GM12891 (cell line): Measurements from ENCODE around the gene GMPS.
"Not testable (repeated sequence)": the region's sequence is repeated elsewhere in the genome, so short reads cannot be mapped to it uniquely, and the experiment has no call there.

Source experiments
- DNase-seq: peaks from one replicate; pipeline ENCODE4 v3.0.0; 2011; ENCODE audit warnings: low spot score; ENCODE audit not compliant: insufficient read length
- FAIRE-seq: peaks from 2 replicates; lab custom pipeline; 2011; peaks lifted over from hg19 to GRCh38; lab: Jason Lieb, UNC
- PAX5 ChIP-seq: IDR thresholded peaks from 2 replicates; pipeline ENCODE4 v1.6.1; 2011; ENCODE audit warnings: low read length, moderate library complexity, mild to moderate bottlenecking; ENCODE audit not compliant: insufficient read depth, severe bottlenecking
- POLR2A ChIP-seq: IDR thresholded peaks from 2 replicates; pipeline ENCODE4 v1.6.1; 2011; ENCODE audit warnings: low read depth, low read length, control low read depth
- POLR2AphosphoS5 ChIP-seq: IDR thresholded peaks from 2 replicates; pipeline ENCODE4 v1.6.1; 2011; ENCODE audit warnings: low read depth, low read length, control low read depth
- POU2F2 ChIP-seq: IDR thresholded peaks from 2 replicates; pipeline ENCODE4 v1.6.1; 2011; ENCODE audit warnings: low read depth, mild to moderate bottlenecking, control low read depth, low read length, moderate library complexity
- SPI1 ChIP-seq: IDR thresholded peaks from 2 replicates; pipeline ENCODE4 v1.6.1; 2011; ENCODE audit warnings: low read depth, low read length, control low read depth
- TAF1 ChIP-seq: IDR thresholded peaks from 2 replicates; pipeline ENCODE4 v1.6.1; 2011; ENCODE audit warnings: low read depth, low read length, control low read depth

Gene GMPS

DNA sequence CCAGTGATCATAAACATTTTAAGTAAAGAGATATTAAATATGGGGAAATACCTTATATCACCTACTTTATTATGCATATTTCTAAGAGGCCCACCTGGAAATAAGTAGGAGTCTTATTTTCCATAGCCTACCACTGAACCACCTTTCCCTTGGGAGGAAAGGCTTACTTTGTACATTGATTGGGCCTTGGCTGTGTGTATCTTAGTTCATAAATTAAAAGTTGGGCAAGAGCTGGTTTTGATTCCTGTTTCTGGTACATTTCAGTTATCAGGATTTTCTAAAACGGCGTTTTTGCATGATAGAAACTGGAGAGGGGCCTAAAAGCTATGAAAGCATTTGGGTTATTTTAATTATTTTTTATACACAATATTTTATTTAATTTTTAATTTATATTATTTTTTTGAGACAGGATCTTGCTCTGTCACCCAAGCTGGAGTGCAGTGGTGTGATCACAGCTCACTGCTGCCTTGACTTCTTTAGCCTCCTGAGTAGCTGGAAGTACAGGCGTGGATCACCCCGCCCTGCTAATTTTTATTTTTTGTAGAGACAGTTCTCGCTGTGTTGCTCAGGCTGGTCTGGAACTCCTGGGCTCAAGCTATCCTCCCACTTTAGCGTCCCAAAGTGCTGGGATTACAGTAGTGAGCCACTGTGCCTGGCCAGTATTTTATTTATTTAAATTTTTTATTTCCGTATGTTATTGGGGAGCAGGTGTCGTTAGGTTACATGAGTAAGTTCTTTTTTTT lies 2.6 kb downstream of the GMPS start:
- DNase-seq: no peak
- TF ChIP-seq POU2F2 (no peak), PAX5 (no peak), TAF1 (no peak), SPI1 (no peak), POLR2AphosphoS5 (no peak), POLR2A (no peak)
- no peak for FAIRE-seq

DNA sequence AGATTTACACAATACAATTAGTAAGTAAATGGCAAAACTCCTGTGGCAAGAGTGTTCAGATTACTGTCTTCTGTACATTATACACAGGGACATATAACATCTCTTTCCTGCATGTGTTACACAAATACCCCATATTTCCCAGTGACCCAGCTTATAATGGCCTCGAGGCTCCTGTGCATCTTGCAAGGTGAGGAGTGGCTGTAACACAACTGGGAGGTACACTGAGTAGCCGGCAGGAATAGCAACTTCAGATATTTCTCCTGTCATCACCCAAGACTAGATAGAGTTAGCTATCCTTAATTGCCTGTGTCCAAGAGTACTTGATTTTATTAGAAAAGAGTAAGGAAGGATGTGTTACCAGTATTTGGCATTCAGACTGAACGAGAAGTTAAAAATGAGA lies 5.6 kb downstream of the GMPS start:
- DNase-seq (no peak), FAIRE-seq (no peak)
- TF ChIP-seq TAF1 (no peak), POLR2A (no peak), PAX5 (no peak), POLR2AphosphoS5 (no peak), POU2F2 (no peak), SPI1 (no peak)

DNA sequence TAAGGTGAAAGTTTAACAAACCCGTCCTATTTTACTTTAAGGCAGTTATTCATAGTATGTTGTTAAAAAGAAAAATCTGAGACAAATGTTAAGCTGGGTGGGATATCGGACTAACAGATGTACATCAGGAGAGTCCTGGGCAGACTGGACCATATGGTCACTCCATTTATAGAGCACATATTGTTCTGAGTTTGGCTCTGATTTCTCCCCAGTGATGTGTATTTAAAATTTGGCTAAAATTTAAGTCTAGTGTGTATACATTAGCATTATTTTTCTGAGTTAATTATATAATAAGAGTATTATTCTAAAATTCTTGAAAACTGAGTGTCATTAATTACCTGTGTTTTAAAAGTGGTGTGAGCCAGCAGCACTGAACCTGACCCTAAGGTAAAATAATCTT lies 6.1 kb downstream of the GMPS start:
- FAIRE-seq (no peak), DNase-seq (no peak)
- no peak for TF ChIP-seq POU2F2
- no peak for TF ChIP-seq POLR2A
- no peak for TF ChIP-seq POLR2AphosphoS5
- TF ChIP-seq TAF1: no peak
- no peak for TF ChIP-seq PAX5
- no peak for TF ChIP-seq SPI1

DNA sequence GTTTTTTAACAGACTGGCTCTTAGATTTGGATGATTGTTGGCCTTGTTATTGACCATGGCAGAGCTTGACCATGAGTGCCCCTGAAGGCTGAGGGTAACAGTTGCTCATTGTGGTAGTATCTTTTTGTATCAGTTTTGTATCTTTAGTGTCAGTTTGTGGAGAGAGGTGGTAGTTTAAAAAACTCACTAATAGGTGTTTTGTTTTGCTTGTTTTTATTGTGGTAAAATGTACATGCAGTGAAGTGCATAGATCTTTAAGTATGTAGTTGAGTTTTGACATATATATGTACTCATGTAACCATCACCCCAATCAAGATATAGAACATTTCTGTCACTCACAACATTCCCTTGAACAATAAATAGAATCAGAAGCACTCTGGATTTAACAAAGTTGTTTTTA lies 9.8 kb downstream of the GMPS start:
- no peak for TF ChIP-seq POU2F2
- no peak for TF ChIP-seq PAX5
- TF ChIP-seq POLR2AphosphoS5: no peak
- TF ChIP-seq TAF1: no peak
- no peak for TF ChIP-seq POLR2A
- no peak for TF ChIP-seq SPI1
- DNase-seq (no peak), FAIRE-seq (no peak)

DNA sequence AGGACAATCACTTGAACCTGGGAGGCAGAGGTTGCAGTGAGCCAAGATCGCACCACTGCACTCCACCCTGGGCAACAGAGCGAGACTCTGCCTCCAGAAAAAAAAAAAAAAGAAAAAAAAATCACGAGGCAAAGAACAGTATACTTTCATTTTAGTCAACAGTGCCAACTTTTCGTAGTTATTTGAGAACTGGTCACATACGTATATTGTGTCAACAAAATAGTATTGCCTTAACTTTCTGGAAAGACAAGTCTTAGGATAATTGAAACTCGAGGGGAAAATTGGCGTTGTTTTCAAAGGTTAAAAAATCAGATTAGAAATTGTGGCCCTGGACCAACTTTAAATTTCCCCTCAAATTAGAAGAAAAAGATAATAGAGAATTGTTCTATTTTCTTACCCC lies 13.8 kb downstream of the GMPS start:
- TF ChIP-seq POLR2AphosphoS5 (no peak), POLR2A (no peak), POU2F2 (no peak), TAF1 (no peak), SPI1 (no peak), PAX5 (no peak)
- DNase-seq (no peak), FAIRE-seq (no peak)

DNA sequence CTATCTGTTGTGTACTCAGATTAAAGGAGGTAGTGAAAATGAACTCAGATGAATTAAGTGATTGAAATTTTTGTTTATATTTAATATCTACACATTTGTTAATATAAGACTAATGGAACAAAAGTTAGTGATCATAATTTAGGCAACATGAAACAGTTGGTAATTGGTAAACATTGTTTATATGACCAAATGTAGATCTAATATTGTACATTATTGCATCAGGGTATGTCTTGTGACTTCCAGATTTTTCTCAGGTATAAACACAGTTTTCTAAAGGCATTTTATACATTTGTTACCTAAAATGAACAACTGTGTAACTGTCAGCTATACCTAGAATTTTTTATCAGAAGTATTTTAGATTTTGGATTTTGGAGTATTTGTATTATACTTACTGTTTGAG lies 14.8 kb downstream of the GMPS start:
- no peak for FAIRE-seq
- no peak for DNase-seq

DNA sequence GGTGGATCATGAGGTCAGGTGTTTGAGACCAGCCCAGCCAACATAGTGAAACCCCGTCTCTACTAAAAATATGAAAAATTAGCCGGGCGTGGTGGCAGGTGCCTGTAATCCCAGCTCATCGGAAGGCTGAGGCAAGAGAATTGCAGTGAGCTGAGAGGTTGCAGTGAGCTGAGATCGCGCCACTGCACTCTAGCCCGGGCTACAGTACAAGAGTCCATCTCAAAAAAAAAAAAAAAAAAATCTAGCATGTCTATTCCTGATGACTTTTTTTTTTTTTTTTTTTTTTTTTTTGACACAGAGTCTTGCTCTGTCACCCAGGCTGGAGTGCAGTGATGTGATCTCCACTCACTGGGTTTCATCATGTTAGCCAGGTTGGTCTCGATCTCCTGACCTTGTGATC lies 15.9 kb downstream of the GMPS start:
- DNase-seq, FAIRE-seq: not testable (repeated sequence)

More for the DNA sequence above, 14.8 kb downstream of the GMPS start:
- TF ChIP-seq PAX5: no peak
- no peak for TF ChIP-seq TAF1
- TF ChIP-seq POU2F2: no peak
- TF ChIP-seq POLR2AphosphoS5: no peak
- TF ChIP-seq POLR2A: no peak
- TF ChIP-seq SPI1: no peak

DNA sequence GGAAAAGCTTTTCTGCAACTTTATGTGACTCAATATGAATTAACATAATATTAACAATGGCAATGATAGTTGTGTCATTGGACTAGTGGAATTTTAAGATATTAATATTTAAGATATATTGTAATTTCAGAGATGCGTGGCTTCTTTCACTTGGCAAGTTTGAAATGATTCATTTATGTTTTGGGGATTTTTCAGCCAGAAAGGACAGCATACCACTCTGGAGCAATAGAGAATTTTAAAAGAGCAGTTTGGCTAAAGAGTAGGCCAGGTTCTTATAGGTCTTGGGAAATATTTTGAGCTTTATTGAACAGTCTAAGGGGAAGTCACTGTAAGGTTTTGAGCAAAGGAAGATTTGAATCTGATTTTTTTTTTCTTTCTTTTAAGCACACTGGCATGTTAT lies 16.5 kb downstream of the GMPS start:
- TF ChIP-seq TAF1: no peak
- no peak for TF ChIP-seq POU2F2
- FAIRE-seq: no peak
- DNase-seq: no peak

DNA sequence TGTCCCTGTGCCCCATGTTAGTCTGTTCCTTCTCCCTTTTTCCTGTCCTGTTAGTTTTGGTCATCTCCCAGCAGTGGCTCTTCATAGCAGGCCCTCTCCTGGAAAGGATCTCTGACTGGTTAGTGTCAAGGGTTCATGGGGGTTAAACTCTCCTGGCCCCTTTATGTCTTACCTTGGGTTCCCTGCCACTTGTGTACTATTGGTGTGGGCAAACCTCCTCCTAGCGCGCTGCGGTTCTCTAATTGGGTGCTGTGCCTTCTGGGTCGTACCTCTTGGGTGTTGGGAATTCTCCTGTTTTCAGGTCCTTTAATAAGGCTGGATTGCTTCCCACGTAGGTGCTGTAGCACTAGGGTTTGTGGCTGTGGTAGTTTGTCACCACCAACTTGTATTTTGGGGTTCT lies 18.8 kb downstream of the GMPS start:
- no peak for DNase-seq
- TF ChIP-seq POLR2A: no peak
- TF ChIP-seq TAF1: no peak
- TF ChIP-seq SPI1: no peak
- no peak for TF ChIP-seq PAX5
- no peak for TF ChIP-seq POU2F2
- no peak for FAIRE-seq

DNA sequence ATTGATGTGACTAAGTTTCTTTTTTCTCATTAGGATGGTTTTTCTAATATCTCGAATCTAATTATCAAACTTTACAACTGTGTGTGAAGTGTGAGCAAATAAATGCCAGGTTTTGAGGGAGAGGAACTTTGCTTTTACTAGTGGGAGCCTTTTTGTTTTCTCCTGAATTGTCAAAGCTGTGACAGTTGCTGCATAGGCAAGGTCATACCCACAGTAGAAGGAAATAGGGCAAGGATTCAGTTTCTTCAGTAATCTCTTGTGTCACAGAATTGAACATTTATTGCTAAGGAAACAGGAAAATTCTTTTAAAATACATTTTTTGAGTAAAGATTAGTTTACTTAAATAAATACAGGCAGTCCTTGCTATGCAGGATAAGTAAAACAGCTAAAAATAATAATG lies 19.5 kb downstream of the GMPS start:
- no peak for TF ChIP-seq SPI1
- no peak for TF ChIP-seq TAF1
- no peak for TF ChIP-seq POLR2A
- TF ChIP-seq PAX5: no peak
- no peak for FAIRE-seq
- no peak for DNase-seq

DNA sequence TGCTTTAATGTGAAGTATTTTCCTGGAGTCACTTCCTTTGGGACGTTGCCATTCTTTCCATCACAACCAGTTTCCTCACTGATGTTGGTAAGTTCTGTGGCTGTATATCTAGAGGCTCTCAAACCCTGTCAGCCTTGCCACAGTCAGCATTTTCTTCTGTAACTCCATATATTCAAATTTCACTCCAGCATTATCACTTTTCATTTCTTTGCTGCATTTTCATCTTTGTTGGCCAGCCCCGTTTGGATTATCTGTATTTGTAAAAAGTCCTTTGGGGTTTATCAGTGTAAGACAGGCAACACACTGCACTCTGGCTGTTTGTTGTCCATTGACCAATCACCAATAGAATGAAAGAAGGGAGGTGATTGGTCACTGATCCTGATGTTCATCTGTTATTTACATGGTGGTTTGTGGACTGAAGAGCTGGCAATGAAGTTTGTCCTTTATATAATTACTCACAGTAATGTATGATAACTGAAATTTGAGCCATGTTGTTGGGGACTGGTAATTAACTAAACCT lies 20.3 kb downstream of the GMPS start:
- no peak for TF ChIP-seq PAX5
- no peak for TF ChIP-seq POU2F2
- TF ChIP-seq SPI1: no peak
- TF ChIP-seq TAF1: no peak
- no peak for TF ChIP-seq POLR2A
- TF ChIP-seq POLR2AphosphoS5: no peak
- peak; percentile 45 for FAIRE-seq
- DNase-seq: no peak
